ENCODE data around the gene UMOD.

The UMOD gene

DNA sequence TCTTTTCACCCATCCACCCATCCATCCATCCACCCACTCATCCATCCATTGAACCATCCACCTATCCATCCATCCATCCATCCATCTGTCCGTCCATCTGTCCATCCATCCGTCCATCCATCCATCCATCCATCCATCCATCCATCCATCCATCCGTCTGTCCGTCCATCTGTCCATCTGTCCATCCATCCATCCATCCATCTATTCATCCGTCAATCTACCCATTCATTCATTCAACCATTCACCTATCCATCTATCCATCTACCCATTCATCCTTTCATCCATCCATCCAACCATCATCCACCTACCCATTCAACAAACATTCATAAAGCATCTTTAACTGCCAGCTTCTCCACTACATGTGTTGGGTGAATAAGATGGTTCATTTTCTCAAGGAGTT, 54.1 kb downstream of the UMOD start:
- no peaks in the 10 kb centered on the region for H3K9me3 ChIP-seq (ENCODE audit: insufficient read depth, low read depth, low read length)
- no peak overlapping the region for H3K9ac ChIP-seq (ENCODE audit: low read depth, low read length, poor library complexity, severe bottlenecking)
- H4K20me1 ChIP-seq (ENCODE audit: insufficient read depth, low read length, poor library complexity, severe bottlenecking) = no peaks in the 10 kb centered on the region
- no peaks in the 10 kb centered on the region for H3K79me2 ChIP-seq (ENCODE audit: insufficient read depth, low read length)
- TF ChIP-seq EZH2phosphoT487 (IDR thresholded peaks at IDR 0.05; ENCODE audit: borderline replicate concordance) (no peak), CTCF (conservative IDR thresholded peaks at IDR 0.05; ENCODE audit: low read length) (no peak)
- no peaks in the 10 kb centered on the region for H3K27me3 ChIP-seq (ENCODE audit: insufficient read depth, low read length, poor library complexity, severe bottlenecking)
- H2AFZ ChIP-seq (ENCODE audit: low read length) = no peak overlapping the region
- H3K9me2 ChIP-seq (replicated peaks; ENCODE audit: low read depth, low read length) = no peaks in the 10 kb centered on the region
- no peak overlapping the region for H3K4me3 ChIP-seq (ENCODE audit: low read length, poor library complexity, severe bottlenecking)
- no peaks in the 10 kb centered on the region for H3K4me1 ChIP-seq (ENCODE audit: insufficient read depth, low read length, poor library complexity, severe bottlenecking)
- H3K36me3 ChIP-seq (ENCODE audit: insufficient read depth, low read length) = no peaks in the 10 kb centered on the region
- no peak overlapping the region for H3K4me2 ChIP-seq (ENCODE audit: low read depth, low read length, poor library complexity, severe bottlenecking)
- no peaks in the 10 kb centered on the region for H3F3A ChIP-seq (ENCODE audit: low read depth)

DNA sequence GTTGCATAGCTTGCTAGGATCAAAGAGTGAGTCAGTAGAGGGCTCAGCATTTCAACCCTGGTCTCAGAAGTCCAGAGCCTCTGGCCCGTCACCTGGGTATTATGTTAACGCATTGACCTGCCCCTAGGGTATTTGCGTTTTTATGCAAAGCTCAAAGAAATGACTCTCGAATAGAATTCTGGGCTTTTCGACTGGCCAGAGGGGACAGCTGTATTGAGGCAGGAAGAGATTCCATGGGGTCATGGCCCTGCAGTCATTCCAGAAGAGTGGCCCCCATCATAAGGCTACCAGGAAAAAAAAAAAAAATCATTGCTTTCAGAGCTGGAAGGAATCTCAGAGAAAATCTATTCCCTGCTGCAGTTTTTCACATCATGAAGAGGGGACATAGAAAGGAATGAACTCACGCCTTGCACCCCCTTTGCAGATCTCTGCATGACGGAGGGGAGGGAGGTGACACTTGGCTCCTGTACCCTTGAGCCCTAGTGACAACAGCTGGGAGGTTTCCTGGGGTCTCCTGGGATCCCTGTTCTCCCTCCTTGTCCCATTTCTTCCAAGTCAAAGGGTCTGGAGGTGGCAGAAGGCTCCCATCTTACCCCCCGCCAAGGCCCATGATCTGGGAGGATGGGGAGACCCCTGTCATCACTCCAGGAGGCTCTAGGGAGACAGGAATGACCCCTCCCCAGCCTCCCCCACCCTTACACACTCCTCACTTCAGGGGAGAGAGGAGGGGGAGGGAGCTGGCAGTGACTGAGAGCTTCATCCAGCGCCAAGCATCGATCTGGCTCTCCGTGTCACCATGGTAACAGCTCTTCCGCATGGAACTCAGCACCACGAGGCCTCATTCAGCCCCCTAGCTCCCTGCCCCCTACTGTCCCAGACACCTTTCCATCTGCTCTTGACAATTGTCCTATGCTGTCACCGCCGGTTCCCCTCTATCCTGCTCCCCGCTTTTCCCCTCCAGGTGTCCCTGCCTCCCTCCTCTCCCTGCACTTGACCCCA, 61.0 kb downstream of the UMOD start:
- Histone ChIP-seq H2AFZ (ENCODE audit: low read length) (no peak overlapping the region), H3F3A (ENCODE audit: low read depth) (no peaks in the 10 kb centered on the region), H3K9me2 (replicated peaks; ENCODE audit: low read depth, low read length) (no peaks in the 10 kb centered on the region), H3K79me2 (ENCODE audit: insufficient read depth, low read length) (no peaks in the 10 kb centered on the region), H3K9me3 (ENCODE audit: insufficient read depth, low read depth, low read length) (no peaks in the 10 kb centered on the region; the same call in 1 of the 2 replicates), H3K9ac (ENCODE audit: low read depth, low read length, poor library complexity, severe bottlenecking) (no peak overlapping the region), H3K27me3 (ENCODE audit: insufficient read depth, low read length, poor library complexity, severe bottlenecking) (no peaks in the 10 kb centered on the region), H3K4me1 (ENCODE audit: insufficient read depth, low read length, poor library complexity, severe bottlenecking) (no peaks in the 10 kb centered on the region), H3K36me3 (ENCODE audit: insufficient read depth, low read length) (no peaks in the 10 kb centered on the region), H3K4me2 (ENCODE audit: low read depth, low read length, poor library complexity, severe bottlenecking) (no peak overlapping the region), H4K20me1 (ENCODE audit: insufficient read depth, low read length, poor library complexity, severe bottlenecking) (no peaks in the 10 kb centered on the region), H3K4me3 (ENCODE audit: low read length, poor library complexity, severe bottlenecking) (no peak overlapping the region)
- no peak for TF ChIP-seq EZH2phosphoT487 (IDR thresholded peaks at IDR 0.05; ENCODE audit: borderline replicate concordance)
- TF ChIP-seq CTCF (conservative IDR thresholded peaks at IDR 0.05; ENCODE audit: low read length) = no peak

DNA sequence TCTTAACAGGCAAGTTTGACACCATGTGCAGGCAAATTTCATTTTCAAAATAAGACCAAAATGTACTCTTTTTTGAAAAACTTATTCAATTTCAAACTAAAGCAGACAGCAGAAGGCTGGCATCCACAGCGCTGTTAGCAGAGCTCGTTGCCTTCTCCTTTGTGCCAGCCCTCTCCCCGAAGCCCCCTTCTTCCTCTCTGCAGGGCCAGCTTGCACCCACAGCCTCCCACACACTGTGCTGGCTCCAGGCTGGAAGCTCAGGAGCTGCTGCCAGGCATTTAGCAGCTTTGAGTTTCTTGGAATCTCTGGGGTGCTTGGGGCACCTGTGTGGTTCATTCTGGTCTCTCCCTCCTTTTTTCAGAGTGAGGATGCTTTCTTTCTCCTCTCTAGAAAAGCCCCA, 62.9 kb downstream of the UMOD start:
- Histone ChIP-seq H3K9ac (ENCODE audit: low read depth, low read length, poor library complexity, severe bottlenecking) (no peak overlapping the region), H3K79me2 (ENCODE audit: insufficient read depth, low read length) (no peaks in the 10 kb centered on the region), H3K4me2 (ENCODE audit: low read depth, low read length, poor library complexity, severe bottlenecking) (no peak overlapping the region), H3K9me3 (ENCODE audit: insufficient read depth, low read depth, low read length) (no peaks in the 10 kb centered on the region; the same call in 1 of the 2 replicates), H3K36me3 (ENCODE audit: insufficient read depth, low read length) (no peaks in the 10 kb centered on the region), H4K20me1 (ENCODE audit: insufficient read depth, low read length, poor library complexity, severe bottlenecking) (no peaks in the 10 kb centered on the region), H3K9me2 (replicated peaks; ENCODE audit: low read depth, low read length) (no peaks in the 10 kb centered on the region), H2AFZ (ENCODE audit: low read length) (no peak overlapping the region), H3K27me3 (ENCODE audit: insufficient read depth, low read length, poor library complexity, severe bottlenecking) (no peaks in the 10 kb centered on the region), H3K4me3 (ENCODE audit: low read length, poor library complexity, severe bottlenecking) (no peak overlapping the region), H3K4me1 (ENCODE audit: insufficient read depth, low read length, poor library complexity, severe bottlenecking) (no peaks in the 10 kb centered on the region), H3F3A (ENCODE audit: low read depth) (no peaks in the 10 kb centered on the region)
- no peak for TF ChIP-seq EZH2phosphoT487 (IDR thresholded peaks at IDR 0.05; ENCODE audit: borderline replicate concordance)
- TF ChIP-seq CTCF (conservative IDR thresholded peaks at IDR 0.05; ENCODE audit: low read length) = no peak

Measured in Loucy (cell line).